OCI-M2 (cell line): ENCODE data around the gene ZFP91.

ENCODE experiments used
- DNase-seq: peaks from one replicate; lab custom pipeline; 2025; ENCODE audit not compliant: unreplicated experiment; lab: John Stamatoyannopoulos, UW

ZFP91 gene

DNA sequence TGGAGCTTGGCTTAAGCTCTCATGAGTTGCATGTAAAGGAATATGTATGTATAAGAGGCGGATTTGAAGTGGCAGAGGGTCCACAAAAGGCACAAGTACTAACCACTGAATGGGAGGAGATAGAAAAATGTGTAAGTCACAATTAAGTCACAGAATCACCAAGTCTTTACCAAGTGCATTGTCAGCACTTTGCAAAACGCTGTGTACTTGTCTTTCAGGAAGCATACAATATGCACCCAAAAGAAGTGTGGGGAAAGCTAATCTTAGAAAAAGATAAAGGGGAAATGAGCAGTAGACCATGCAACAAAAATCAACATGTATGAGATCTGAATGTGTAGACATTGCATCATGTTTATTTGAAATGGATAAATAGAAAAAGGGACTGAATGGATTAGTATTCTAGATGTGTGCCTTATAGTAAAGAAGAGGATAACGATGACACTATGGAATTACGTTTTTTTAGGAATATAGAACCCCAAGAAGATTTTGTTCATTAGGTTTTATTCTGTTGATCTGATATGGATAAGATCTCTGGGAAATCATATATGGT is 48.1 kb downstream of the ZFP91 start:
- DNase-seq: no peak

DNA sequence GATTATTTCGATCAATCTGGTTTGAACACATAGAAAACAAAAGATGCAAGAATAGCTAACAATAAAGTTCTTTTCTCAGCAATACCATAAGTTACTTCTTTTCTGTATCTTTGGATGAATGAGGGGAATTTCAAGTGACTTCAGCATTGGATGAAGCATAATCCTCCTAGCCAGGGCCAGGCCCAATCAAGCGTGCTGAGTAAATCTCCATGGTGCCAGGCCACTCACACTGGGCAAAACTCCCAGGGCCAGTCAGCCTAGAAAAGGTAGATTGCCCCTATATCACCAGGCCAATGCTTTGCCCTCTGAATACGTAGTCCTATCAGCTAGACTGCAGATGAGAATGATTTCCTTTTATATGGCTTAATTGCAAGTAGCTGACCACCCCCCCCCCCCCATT is 49.6 kb downstream of the ZFP91 start:
- no peak for DNase-seq

DNA sequence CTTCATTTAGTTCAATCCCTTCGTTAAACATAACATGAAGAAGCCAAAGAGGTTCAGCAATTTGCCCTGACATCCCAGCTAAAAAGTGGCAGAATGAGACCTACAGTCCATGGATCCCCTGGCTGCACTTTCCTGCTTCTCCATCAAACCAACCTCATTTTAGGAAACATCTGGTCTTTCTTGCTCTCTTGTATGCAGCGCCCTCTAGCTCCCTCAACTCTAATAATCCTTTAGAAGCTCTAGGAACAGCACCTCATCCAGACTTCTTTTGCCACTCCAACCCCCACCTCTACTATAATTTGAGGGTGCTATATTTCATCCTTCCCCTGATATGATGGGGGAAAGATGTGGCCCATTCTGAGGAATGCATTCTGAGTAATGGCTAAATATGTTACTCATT is 51.0 kb downstream of the ZFP91 start:
- DNase-seq: no peak

DNA sequence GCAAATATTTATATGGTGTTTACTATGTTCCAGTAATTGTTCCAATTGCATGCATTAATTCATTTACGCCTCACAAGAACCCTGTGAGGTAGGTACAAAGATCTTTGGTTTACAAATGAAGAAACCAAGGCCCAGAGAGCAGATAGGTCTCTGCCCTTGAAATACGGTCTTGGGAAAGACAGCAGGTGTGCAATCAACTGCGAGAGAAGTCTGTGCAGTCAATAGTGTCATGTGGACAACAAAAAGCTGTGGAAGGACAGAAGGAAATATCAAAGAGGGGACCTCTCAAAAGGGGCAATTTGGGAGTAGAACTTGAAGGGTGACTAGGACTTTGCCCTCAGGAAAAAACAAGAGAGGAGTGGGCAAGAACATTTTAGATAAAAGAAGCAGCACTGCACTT is 52.5 kb downstream of the ZFP91 start:
- DNase-seq: no peak

DNA sequence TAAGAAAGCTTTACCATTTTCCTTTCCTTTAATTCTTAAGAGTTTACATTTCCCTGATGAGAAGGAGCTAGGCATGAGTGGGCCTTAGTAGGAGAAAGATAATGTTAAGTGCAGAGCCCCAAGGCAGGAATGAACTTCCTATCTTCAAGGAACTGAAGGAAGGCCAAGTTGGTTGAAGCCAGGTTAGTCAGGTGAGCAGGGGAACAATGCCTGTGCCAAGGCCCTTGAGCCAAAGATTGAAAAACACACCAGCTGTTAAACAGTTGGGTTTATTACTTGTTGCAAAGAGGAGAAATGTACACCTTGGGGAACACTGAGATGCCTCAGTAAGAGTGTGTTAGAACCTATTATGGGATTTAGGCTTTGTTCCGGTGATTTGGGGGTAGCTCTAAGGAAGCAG is 53.6 kb downstream of the ZFP91 start:
- no peak for DNase-seq

DNA sequence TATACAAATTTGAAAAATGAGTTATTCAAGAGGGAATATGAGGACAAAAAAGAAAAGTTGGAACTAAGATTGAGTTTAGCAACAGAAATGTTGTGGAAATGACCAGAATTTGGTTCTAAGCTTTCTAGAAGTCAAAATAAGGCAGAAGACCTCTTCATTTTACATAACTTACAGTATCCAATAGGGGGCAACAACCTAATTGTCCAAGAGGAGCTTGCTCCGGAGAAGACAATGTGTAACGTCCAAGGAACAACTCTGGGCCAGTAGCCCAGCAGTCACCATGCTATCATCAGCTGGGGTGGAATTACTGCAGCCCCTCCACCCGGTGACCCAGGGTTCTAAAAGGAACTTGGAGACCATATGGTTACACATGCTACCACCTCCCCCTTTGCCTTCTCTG is 57.7 kb downstream of the ZFP91 start:
- no peak for DNase-seq

DNA sequence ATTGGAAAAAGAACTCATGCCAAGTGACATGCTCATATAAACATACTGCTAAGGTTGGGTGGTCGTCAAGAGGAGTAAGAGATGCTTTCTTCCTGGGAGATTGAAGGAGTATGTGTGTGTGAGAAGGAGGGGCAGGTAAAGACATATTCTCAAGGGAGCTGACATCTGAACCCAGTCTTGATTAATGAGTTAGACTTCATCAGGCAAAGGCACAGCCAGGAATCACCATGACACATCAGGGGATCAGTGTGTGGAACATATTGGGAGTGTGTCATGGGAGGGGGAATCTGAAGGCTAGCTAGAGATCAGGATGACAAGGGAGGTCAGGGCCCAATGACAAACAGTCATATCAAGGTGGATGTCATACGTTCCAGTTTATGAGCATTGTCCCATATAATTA is 58.5 kb downstream of the ZFP91 start:
- DNase-seq: no peak

DNA sequence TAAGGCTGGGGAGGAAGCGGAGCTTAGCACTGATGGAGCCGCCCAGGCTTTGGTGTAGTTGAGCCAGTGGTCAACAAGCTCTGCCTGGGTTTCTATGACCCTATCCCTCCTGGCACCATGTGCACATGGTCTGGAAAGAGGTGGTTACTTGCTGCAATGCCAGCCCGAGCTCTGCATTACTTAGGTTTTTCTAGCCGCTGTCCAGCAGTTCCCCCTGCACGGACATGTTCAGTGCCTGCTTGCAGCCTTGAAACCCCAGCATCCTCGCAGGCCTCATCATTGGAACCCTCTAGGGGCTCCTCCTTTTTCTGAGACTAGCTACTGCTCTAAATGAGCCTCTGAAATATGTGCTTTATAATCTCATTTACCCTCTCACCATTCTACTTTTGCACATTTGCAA is 60.2 kb downstream of the ZFP91 start:
- no peak for DNase-seq

DNA sequence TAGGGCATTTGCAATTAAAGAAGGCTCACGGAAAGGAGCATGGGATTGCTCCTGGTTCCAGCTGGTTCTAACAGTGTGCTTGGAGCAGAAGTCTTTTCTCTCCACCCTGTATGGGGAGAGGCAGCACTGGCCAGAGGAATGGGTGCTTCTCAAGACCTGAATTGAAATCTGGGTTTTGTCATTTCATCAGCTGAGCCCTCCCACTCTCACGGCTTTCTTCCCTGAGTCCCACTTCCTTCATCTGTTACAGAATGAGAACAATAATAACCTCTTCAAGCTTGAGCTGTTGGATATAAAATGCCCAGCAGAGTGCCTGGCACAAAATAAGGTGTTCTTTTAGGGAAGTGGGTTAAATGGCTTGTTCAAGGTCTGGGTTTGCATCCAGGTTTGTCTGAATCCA is 60.8 kb downstream of the ZFP91 start:
- no peak for DNase-seq

DNA sequence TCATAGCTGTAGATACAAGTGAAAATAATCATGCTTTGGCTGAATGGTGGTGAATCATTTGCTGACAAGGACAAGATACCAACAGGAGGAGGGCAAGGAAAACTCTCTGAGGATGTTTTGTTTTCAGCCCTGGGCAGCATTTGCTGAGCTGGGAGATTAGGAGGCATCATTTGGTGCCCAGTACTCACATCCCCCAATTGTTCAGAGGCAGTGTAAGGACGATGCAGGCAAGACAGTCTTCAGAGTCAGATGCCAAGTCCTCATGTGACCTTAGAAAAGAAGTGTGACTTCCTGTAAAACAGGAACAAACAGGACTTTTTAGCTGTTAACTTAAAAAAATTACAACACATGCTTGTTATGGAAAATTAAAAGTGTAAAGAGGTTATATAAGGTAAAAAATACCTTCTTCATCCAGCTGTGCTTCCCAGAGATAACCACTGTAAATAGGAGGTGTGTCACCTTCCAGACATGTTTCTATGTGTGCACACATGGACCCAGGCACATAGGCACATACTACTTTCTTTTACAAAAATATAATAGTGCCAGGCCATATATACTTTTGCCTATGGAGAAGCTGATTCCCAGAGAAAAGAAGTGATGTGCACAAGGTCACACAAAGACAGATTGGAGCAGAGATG is 61.6 kb downstream of the ZFP91 start:
- no peak for DNase-seq

DNA sequence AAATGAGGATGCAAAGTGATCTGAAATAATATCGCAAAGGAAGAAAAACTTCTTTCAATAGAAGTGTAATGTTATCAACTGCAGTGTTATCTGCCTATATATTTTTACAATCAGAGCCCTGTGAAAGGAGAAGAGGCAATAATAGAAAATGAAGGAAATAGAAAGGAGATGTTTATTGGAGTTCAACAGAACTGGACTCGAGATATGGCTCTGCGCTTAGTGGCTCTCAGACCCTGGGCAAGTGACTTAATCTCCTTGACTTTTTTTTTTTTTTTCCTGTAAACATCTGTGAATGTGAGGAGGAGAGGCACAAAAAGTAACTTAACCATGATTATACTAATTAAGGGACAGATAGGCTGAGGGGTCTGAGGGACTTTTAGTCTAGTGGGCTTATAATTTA is 62.5 kb downstream of the ZFP91 start:
- DNase-seq: no peak

DNA sequence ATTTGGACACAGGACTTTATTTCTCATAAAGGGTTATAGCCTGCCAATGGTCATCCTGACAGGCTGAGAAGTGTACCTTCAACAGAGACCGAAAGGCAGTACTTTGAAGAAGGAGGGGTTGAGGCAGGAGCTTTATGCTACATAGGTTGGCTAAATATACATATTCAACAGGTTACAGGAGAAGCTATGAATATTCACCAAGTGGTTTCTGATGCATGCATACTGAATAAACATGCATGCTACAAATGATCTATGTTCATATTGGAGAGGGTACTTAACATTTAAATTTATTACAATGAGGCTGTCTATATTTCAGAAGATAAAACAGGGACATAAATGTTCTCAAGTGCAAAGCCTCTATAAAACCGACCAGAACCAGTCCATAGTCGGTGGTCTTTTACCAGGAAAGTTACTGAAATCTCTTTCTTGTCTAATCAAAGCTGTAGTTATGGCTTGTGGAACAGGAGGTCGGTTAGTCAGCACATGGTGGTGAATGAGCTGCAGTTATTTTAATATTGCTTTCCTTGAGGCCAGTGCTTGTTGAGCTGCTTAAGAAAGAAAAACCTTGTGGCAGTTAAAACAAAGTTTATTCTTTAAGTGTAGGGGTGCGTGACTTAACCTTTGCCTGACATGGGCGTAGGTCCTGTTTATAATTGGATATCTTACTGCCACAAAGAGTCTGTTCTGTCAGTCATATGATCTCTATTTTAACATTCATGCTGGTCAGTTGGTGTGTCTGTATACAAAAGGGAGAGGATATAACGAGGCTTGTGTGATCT is 63.1 kb downstream of the ZFP91 start:
- no peak for DNase-seq

DNA sequence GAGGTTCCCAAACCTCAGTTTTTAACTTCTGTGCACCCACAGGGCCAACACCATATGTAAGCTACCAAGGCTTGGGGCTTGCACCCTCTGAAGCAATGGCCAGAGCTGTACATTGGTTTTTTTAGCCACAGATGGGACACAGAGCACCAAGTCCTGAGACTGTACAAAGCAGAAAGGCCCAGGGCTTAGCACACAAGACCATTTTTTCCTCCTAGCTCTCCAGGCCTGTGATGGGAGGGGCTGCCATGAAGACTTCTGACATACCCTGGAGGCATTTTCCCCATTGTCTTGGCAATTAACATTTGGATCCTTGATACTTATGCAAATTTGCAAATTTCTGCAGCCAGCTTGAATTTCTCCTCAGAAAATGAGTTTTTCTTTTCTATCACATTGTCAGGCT is 67.0 kb downstream of the ZFP91 start:
- DNase-seq: no peak

DNA sequence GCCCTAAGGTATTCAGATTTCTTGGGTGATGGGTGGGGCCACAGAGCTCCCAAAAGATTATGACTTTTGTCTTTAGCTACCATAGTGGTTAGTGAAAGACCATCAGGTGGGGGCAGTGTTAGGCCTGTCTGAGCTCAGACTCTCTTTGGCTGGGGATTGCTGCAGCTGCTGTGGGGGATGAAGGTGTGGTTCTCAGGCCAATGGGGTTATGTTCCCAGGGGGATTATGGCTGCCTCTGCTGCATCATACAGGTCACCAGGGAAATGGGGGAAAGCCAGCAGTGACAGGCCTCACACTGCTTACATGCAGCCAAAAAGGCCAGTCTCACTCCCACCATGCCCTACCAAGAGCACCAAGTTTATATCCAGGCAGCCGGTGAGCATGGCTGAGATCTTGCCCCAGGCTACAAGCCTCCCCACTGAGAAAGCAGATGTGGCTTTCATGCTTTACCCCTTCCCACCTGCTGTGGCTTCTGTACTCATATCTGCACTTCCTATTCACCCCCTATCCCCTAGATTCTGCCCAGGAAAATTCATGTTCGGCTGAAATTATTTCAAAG is 68.4 kb downstream of the ZFP91 start:
- no peak for DNase-seq

DNA sequence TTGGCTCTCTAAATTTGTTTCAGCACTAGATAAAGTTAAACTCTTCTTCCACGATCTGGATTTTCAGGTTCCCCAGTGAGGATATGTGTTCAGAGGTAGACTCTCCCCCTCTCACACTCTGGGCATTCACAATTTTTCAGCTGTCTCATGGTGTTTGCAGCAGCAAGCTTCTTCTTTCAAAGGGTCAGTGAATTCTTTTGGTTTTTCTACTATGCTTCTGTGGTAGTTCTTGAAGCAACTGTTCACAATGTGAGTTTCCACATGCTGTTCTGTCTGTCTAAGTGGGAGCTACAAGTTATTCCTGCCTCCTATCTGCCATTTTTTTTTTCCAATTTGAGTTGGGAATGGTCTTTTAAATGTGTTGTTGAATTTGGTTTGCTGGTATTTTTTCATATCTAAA is 69.0 kb downstream of the ZFP91 start:
- DNase-seq: no peak

DNA sequence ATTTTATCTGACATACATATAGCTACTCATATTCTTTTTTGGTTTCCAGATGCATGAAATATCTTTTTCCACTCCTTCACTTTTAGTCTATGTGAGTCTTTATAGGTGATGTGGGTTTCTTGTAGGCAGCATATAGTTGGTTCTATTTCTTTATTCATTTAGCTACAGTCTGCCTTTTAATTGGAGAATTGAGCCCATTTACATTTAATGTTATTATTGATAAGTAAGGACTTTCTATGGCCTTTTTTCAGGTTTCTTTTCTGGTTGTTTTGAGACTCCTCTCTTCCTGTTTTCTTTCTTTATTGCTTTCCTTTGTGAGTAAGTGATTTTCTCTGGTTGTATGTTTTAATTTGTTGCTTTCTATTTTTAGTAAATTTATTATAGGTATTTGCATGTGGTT is 70.8 kb downstream of the ZFP91 start:
- no peak for DNase-seq

DNA sequence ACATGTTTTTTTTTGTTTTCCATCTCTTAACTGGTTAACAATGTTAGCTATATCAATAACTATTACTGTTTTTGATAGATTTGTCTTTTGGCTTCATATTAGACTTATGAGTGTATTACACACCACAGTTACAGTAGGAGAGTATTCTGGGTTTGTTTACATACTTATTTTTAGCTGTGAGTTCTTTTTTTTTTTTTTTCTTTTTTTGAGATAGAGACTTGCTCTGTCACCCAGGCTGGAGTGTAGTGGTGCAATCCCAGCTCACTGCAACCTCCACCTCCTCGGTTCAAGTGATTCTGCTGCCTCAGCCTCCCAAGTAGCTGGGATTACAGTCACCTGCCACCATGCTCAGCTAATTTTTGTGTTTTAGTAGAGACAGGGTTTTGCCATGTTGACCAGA is 71.6 kb downstream of the ZFP91 start:
- no peak for DNase-seq

DNA sequence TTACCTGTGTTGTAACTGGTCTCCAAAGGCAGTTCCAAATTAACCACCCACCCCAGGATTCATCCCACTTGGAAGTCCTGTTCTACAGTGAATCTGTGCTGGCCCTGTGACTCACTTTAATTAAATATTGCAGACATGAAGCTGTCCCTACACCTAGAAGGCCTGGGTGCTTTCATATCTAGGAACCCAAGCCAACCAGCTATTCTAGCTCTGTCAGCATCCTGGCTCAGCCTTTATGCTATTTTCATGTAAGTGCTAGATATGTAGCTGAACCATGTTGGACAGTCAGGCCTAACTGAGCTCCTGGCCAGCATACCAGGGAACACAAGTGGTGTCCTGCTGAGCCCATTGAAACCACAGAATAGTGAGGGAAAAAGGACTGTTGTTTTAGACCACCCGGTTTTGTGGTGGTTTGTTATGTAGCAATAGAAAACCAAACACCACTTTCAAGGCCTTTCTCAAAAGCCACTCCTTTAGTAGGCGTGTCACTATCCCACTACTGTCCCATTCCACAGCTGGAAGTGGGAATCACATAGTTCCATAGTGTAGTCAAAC is 73.9 kb downstream of the ZFP91 start:
- no peak for DNase-seq

DNA sequence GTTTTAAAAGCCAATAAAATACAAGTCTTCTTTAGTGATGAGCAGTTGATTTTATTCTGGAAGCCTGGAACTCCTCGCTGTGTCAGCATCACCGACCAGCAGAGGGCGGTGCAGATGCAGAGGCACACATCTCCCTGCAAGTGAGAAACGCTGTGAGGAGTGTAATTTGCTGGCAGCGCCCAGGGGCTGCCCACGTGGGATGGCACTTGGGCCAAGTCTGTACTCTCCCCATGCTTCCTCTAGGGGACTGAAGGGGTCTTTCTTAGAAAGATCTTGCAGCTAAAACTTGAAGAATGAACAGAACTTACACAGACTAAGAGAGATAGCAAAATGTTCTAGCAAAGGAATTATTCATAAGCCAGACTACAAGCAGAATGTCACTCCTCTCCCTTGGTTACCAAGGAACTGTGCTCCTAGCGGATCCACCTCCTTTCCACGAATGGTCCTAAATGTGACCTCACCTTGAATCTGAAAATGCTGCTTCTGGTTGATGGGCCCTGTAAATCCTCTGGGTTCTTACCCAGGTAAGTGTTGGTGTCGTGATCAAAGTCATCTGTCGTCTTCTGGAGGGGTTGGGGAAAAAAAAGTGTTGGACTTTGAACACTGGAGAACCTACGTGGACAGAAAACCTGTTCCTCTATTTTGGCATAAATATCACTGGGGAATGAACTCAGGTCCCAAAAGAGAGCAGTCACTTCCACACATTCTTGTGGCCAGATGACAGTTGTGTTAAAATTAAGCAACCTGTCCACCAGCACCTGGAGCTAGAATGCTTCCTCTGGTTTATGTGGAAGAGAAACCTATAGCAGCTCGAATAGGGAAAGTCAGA is 75.4 kb downstream of the ZFP91 start:
- no peak for DNase-seq

DNA sequence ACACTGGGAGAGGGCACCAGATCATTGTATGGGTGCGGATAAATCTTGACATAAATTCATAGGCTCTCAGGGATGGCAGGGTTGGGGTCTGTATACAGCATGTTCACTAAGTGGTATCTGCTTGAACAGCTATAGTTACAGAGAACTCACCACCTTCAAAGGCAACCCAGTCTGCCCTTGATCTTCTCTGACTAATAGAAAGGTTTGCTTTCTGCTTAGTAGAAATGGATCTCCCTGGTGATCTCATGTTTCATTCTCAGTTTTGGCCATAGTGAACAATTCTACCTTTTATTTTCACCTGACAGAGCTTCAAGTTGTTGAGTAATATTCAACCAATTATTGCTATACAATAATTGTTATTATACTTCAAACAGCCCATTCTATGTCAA is 76.0 kb downstream of the ZFP91 start:
- no peak for DNase-seq

DNA sequence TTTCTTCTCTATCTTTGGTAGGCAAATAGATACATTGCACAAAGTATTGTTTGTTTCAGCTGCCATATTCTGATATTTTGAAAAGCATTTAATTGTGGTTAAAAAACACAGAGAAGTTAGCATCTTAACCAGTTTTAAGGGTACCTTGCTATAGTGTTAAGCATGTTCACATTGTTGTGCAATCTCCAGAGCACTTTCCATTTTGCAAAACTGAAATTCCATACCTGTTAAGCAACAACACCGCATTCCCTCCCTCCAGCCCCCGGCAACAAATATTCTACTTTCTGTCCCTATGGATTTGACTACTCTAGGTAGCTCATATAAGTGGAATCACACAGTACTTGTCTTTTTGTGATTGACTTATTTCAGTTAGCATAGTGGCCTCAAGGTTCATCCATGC is 77.5 kb downstream of the ZFP91 start:
- DNase-seq: no peak
